T-cell (primary cell): ENCODE measurements around the gene PACS2. TPM values are rescaled to one million over a fixed set of nuclear protein-coding genes. Genes with fewer than 3 reads are reported as not detected.

Source experiments
- ATAC-seq, 4 experiments: fragments of 200-7000 bp in 3 of 4; fragments of 150-1000 bp in 1 of 4; cut with Tn5 transposase; replicated peaks in 1 of 4; 1 replicate in 3 of 4; 2 replicates in 1 of 4; pipeline ENCODE4 v1.10.0; 2021; ENCODE audit warnings: moderate library complexity in 3 of 4, mild to moderate bottlenecking in 2 of 4, moderate number of reproducible peaks in 1 of 4
- CTCF ChIA-PET, 2 donors: fragments of 300-600 bp; sonication (Branson Sonifier 250); formaldehyde crosslinking; loops; one replicate each; lab custom pipeline; 2022; ENCODE audit warnings: antibody characterized with exemption in 2 of 2; lab: Charles Lee
- POLR2A ChIA-PET, 2 donors: fragments of 300-600 bp; sonication (Branson Sonifier 250); formaldehyde crosslinking; loops; one replicate each; lab custom pipeline; 2022; ENCODE audit warnings: antibody characterized with exemption in 2 of 2; lab: Charles Lee
- DNase-seq, 35 experiments: peaks; one replicate each; pipeline versions ENCODE4 v3.0.0 to v3.0.0-alpha.2; 2013 to 2023
- H3K27ac ChIP-seq: one replicate; pipeline ENCODE4 v1.5.1; 2013; ENCODE audit warnings: low read length
- H3K27me3 ChIP-seq, 2 experiments: replicated peaks in 1 of 2; 1 replicate in 1 of 2; 2 replicates in 1 of 2; pipeline versions ENCODE4 v1.6.1 to v1.7.0; 2013; ENCODE audit warnings: low read length in 1 of 2, mixed read lengths in 1 of 2; ENCODE audit not compliant: control insufficient read depth in 2 of 2, insufficient read depth in 2 of 2; ENCODE audit errors: extremely low read depth in 1 of 2
- H3K36me3 ChIP-seq, 2 donors: 1 replicate in 1 of 2; 2 replicates in 1 of 2; pipeline versions ENCODE4 v1.6.1 to v1.7.0; 2013; ENCODE audit warnings: low read length in 1 of 2; ENCODE audit not compliant: control insufficient read depth in 2 of 2, insufficient read depth in 1 of 2; ENCODE audit errors: extremely low read depth in 1 of 2
- H3K4me1 ChIP-seq, 2 experiments: 1 replicate in 1 of 2; 2 replicates in 1 of 2; pipeline versions ENCODE4 v1.6.1 to v1.7.0; 2013; ENCODE audit warnings: low read length in 2 of 2, mixed read lengths in 1 of 2; ENCODE audit not compliant: insufficient read depth in 2 of 2, control insufficient read depth in 1 of 2; ENCODE audit errors: extremely low read depth in 1 of 2
- H3K4me3 ChIP-seq, 2 donors: 1 replicate in 1 of 2; 2 replicates in 1 of 2; pipeline versions ENCODE4 v1.5.1 to v1.7.0; 2013; ENCODE audit warnings: mild to moderate bottlenecking in 2 of 2, low read length in 1 of 2, moderate library complexity in 1 of 2; ENCODE audit not compliant: control insufficient read depth in 1 of 2; ENCODE audit errors: extremely low read depth in 1 of 2
- H3K9me3 ChIP-seq: 2 replicates; pipeline ENCODE4 v1.7.0; 2013
- H3K27ac Mint-ChIP-seq, 2 donors: one replicate each; pipeline ENCODE4 v1.8.0; 2020 to 2021; ENCODE audit warnings: mild to moderate bottlenecking in 2 of 2, mixed read lengths in 2 of 2
- H3K27me3 Mint-ChIP-seq, 2 donors: one replicate each; pipeline ENCODE4 v1.8.0; 2021 to 2022; ENCODE audit warnings: mixed read lengths in 2 of 2
- H3K36me3 Mint-ChIP-seq: one replicate; pipeline ENCODE4 v1.8.0; 2021; ENCODE audit warnings: mixed read lengths
- H3K4me1 Mint-ChIP-seq, 3 donors: one replicate each; pipeline ENCODE4 v1.8.0; 2020 to 2022; ENCODE audit warnings: mixed read lengths in 3 of 3, mild to moderate bottlenecking in 1 of 3
- H3K4me3 Mint-ChIP-seq, 3 donors: one replicate each; pipeline ENCODE4 v1.8.0; 2020 to 2022; ENCODE audit warnings: mild to moderate bottlenecking in 3 of 3, mixed read lengths in 3 of 3, moderate library complexity in 3 of 3
- H3K9me3 Mint-ChIP-seq, 3 donors: one replicate each; pipeline ENCODE4 v1.8.0; 2020 to 2022; ENCODE audit warnings: mixed read lengths in 3 of 3
- WGBS: methylation state at CpG from one replicate; pipeline ENCODE4 v1.1.5; 2013; ENCODE audit warnings: missing lambda C conversion rate; ENCODE audit not compliant: insufficient coverage; 5-methylcytosine and 5-hydroxymethylcytosine counted together
- total RNA-seq, 35 experiments: library from RNA in 6 of 35; stranded (reverse) in 6 of 35; fragments of 120-200 nt in 1 of 35; gene quantifications; one replicate each; pipeline versions ENCODE4 v1.2.1 to v1.2.4 and lab custom pipeline; 2013 to 2026

Gene PACS2
- total RNA-seq, 5 donors from 2014 or later (not counting 1 experiment from before 2014, with no cell fraction given) = 70.9 to 86.9 (median 78.0) TPM

DNA sequence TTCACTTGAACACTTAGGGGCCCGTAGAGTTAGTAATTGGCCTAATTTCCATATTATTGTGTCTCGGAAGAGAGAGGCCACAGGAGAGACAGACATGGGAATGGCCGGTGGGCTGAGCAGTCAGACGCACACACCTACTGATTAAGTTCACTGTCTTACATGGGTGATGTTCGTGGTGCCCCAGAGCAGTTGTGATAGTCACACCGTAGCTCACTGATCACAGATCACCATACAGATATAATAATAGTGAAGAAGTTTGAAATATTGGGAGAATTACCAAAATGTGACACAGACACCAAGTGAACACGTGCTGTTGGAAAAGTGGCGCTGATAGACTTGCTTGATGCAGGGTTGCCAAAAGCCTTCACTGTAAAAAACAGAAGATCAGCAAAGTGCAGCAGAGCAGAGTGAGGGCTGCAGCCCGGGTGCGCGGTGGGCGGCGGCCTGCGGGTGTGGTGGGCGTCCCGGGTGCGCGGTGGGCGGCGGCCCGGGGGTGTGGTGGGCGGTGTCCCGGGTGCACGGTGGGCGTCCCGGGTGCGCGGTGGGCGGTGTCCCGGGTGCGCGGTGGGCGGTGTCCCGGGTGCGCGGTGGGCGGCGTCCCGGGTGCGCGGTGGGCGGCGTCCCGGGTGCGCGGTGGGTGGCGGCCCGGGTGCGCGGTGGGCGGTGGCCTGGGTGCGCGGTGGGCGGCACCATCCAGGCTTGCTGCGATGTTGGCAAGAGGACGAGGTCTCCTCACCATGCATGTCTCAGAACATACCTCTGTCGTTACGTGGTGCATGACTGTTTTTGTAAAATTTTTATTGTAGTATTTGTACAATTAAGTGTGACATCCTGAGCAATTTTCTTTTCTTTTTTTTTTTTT lies 49.5 kb downstream of the PACS2 start:
- Histone ChIP-seq H3K4me3 (peak overlapping the region in 1 of 2 donors; percentile 19), H3K36me3 (peaks cover 3 to 12% of the 10 kb centered on the region in 2 donors), H3K27me3 (no peaks in the 10 kb centered on the region), H3K9me3 (no peaks in the 10 kb centered on the region), H3K27ac (no peak overlapping the region), H3K4me1 (peaks cover 0 to 17% of the 10 kb centered on the region in 2 experiments)
- Mint-ChIP-seq H3K4me1 (peaks cover 0 to 12% (median 6%) of the 10 kb centered on the region in 3 donors), H3K9me3 (no peaks in the 10 kb centered on the region), H3K27me3 (no peaks in the 10 kb centered on the region), H3K27ac (no peak overlapping the region), H3K4me3 (peak overlapping the region; percentile 18 to 68 (median 68)), H3K36me3 (peaks cover 8% of the 10 kb centered on the region)
- peak in 32 of 35 experiments; percentile 24 to 71 (median 42) for DNase-seq
- ChIA-PET POLR2A (no interaction called here), CTCF (interaction anchor here in 1 of 2 donors (0.6 kb wide), 1 partner anchor 261 kb away, joined by 3 read pairs; no protein-coding TSS in a partner anchor)
- 10% methylated on average over 49 of the region's 58 CpGs for WGBS
- ATAC-seq = peak; percentile 85 to 90 (median 88)

- no peak overlapping the region for H3K4me3 Mint-ChIP-seq
- peaks cover 3 to 12% of the 10 kb centered on the region in 2 donors for H3K36me3 ChIP-seq
These were observed 50.6 kb downstream of the PACS2 start for GRCh38 chr14:105365101-105365500.

DNA sequence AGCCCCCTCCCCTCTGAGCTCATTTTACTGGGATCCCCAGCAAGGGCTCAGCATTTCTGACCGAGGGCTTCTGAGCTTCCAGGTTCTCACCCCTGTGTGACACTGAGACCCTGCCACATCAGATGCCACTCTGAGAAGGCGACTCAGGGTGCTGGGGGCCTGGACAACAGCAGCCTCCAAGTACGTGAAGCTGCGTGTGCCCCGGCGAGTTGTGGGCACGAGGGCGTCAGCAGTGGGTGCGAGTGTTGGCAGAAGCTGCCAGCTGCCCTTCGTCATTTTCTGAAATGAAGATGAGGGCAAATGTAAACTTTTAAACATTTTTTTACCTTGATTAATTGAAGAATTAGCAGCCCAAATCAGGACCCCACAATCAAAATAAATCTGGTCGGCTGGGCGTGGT lies 51.1 kb downstream of the PACS2 start:
- H3K9me3 Mint-ChIP-seq = no peaks in the 10 kb centered on the region
- H3K36me3 Mint-ChIP-seq = peaks cover 7% of the 10 kb centered on the region
- H3K4me3 Mint-ChIP-seq = no peak overlapping the region
- ATAC-seq (no peak), DNase-seq (no peak)
- no peak overlapping the region for H3K27ac Mint-ChIP-seq
- CTCF ChIA-PET = no interaction called here
- no peaks in the 10 kb centered on the region for H3K27me3 Mint-ChIP-seq
- peaks cover 0 to 19% of the 10 kb centered on the region in 2 experiments for H3K4me1 ChIP-seq
- 89% methylated on average over 3 of the region's 12 CpGs for WGBS
- peaks cover 3 to 12% of the 10 kb centered on the region in 2 donors for H3K36me3 ChIP-seq
- peaks cover under 1 to 13% (median 6%) of the 10 kb centered on the region in 3 donors for H3K4me1 Mint-ChIP-seq
- no peak overlapping the region for H3K27ac ChIP-seq
- H3K4me3 ChIP-seq = no peak overlapping the region
- POLR2A ChIA-PET = no interaction called here
- H3K27me3 ChIP-seq = no peaks in the 10 kb centered on the region
- H3K9me3 ChIP-seq = no peaks in the 10 kb centered on the region

More at GRCh38 chr14:105365101-105365500, 50.6 kb downstream of the PACS2 start:
- ATAC-seq (no peak), DNase-seq (no peak)
- H3K4me1 ChIP-seq = peaks cover 0 to 17% of the 10 kb centered on the region in 2 experiments
- no peaks in the 10 kb centered on the region for H3K27me3 ChIP-seq
- WGBS = 93% methylated on average over 10 of the region's 11 CpGs
- ChIA-PET CTCF (interaction anchor here in 1 of 2 donors (0.6 kb wide), 1 partner anchor 262 kb away, joined by 3 read pairs; no protein-coding TSS in a partner anchor), POLR2A (no interaction called here)
- Mint-ChIP-seq H3K27me3 (no peaks in the 10 kb centered on the region), H3K9me3 (no peaks in the 10 kb centered on the region), H3K27ac (no peak overlapping the region), H3K4me1 (peaks cover 0 to 12% (median 6%) of the 10 kb centered on the region in 3 donors), H3K36me3 (peaks cover 8% of the 10 kb centered on the region)
- no peak overlapping the region for H3K27ac ChIP-seq
- no peak overlapping the region for H3K4me3 ChIP-seq
- H3K9me3 ChIP-seq = no peaks in the 10 kb centered on the region

DNA sequence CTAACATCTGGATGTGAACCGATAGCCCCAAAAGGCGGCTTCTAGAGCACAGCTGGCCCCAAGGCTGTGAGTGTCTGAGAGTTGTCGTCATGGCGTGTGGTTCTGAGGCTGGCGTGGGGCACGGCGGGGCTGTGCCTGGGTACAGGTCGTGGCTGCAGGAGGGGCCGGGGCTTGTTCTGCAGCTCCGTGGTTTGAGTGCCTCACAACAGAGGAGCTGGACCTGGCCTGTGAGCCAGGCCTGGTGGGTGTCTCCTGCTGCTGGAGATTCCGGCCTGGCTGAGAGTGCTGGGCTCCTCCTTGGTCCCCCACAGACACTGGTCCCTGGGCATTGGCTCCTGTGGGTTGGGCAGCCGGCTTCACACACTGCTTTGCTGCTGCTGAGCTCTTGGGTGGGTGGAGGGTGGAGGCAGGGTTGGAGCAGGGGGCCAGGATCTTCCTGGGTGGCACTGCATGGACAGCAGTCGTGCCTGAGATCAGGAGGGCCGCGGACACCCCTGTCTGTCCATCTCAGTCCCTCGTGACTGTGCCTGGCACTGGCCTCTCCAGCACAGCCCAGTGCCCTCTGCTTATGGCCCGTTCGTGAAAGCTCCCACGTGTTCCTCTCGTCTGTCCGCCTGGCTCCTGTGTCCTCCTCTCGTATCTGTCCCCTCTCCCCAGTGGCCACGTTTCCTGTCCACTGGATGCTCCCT lies 52.0 kb downstream of the PACS2 start:
- Histone ChIP-seq H3K36me3 (peaks cover 3 to 10% of the 10 kb centered on the region in 2 donors), H3K27ac (no peak overlapping the region), H3K27me3 (no peaks in the 10 kb centered on the region), H3K9me3 (no peaks in the 10 kb centered on the region), H3K4me1 (peaks cover 0 to 24% of the 10 kb centered on the region in 2 experiments), H3K4me3 (no peak overlapping the region)
- DNase-seq (no peak), ATAC-seq (no peak)
- CTCF ChIA-PET = interaction anchor here in 1 of 2 donors (0.6 kb wide), 1 partner anchor 320 kb away, joined by 8 read pairs; no protein-coding TSS in a partner anchor
- H3K9me3 Mint-ChIP-seq = no peaks in the 10 kb centered on the region
- no peak overlapping the region for H3K27ac Mint-ChIP-seq
- POLR2A ChIA-PET = no interaction called here
- no peaks in the 10 kb centered on the region for H3K27me3 Mint-ChIP-seq
- H3K36me3 Mint-ChIP-seq = peaks cover 6% of the 10 kb centered on the region
- peaks cover 7 to 16% (median 9%) of the 10 kb centered on the region in 3 donors for H3K4me1 Mint-ChIP-seq
- 93% methylated on average over 23 of the region's 23 CpGs for WGBS
- H3K4me3 Mint-ChIP-seq = no peak overlapping the region

DNA sequence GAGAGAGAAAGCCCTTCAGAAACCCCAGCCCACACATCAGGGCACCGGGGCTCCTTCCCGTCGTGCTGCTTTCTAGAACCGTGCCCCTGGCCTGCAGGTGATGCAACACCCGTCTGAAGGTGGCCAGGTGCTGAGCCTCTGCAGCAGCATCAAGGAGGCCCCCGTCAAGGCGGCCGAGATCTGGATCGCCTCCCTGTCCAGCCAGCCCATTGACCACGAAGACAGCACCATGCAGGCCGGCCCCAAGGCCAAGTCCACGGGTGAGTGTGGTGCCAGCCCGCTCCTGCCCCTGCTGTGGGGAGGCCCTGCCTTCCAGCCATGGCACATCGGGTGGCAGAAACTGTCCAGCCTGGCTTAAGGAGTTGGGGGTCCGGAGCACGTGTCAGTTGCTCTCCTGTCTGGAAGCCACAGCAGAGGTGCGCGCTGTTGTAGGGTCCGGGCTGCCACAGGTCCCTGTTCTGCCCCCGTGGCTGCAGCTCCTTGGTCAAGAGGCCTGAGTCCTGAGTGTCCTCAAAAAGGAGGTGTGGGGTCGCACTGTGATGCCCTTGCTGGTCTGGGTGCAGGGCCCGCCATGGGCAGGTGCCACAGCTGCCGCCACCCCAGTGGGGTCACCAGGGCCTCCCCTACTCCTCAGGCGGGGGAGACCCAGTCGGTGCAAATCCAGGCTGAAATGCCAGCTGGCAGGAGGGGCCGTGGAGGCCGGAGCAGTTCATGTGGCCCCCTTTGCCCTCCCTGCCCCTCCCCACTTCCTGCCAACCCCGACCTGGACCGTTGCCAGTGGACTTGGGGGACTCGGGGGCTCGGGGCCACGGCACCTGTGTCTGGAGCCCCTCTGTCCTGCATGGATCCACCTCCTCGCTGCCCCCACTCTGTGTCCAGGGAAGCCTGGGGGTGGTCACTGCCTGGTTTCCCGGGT lies 52.8 kb downstream of the PACS2 start:
- no peak overlapping the region for H3K27ac Mint-ChIP-seq
- DNase-seq = no peak
- H3K4me1 Mint-ChIP-seq = peaks cover 7 to 16% (median 9%) of the 10 kb centered on the region in 3 donors
- no peak overlapping the region for H3K27ac ChIP-seq
- peaks cover 3 to 10% of the 10 kb centered on the region in 2 donors for H3K36me3 ChIP-seq
- H3K27me3 ChIP-seq = no peaks in the 10 kb centered on the region
- WGBS = 95% methylated on average over 31 of the region's 34 CpGs
- H3K4me3 Mint-ChIP-seq = no peak overlapping the region
- ATAC-seq = no peak
- peaks cover 0 to 24% of the 10 kb centered on the region in 2 experiments for H3K4me1 ChIP-seq
- H3K27me3 Mint-ChIP-seq = no peaks in the 10 kb centered on the region
- POLR2A ChIA-PET = no interaction called here
- no peaks in the 10 kb centered on the region for H3K9me3 Mint-ChIP-seq
- peaks cover 6% of the 10 kb centered on the region for H3K36me3 Mint-ChIP-seq
- H3K4me3 ChIP-seq = no peak overlapping the region
- CTCF ChIA-PET = no interaction called here
- no peaks in the 10 kb centered on the region for H3K9me3 ChIP-seq
